ENCODE data around the gene E2F4.

- no peak for TF ChIP-seq CTCF (IDR thresholded peaks at IDR 0.05)
- TF ChIP-seq POLR2A (IDR thresholded peaks at IDR 0.05), result no peak
Observed at GRCh38 chr16:67179421-67180080, 12.4 kb upstream of the E2F4 start.

Data from heart left ventricle (tissue), 13 donors.